ENCODE measurements around the gene CACNG8.

DNA sequence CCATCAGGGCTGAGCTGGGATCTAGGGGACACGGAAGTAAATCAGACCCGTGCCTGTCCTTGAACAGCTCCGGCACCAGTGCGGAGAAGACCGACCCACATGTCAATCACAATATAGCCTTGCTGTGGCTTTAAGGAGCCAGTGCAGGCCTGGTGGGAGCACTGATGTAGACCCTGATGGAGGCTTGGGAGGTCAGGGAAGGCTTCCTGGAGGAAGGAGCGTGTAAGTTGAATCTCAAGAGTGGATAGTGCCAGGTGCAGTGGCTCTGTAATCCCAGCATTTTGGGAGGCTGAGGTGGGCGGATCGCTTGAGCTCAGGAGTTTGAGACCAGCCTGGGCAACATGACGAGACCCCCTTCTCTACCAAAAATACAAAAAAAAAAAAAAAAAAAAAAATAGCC is 10.8 kb upstream of the CACNG8 start:
- TF ChIP-seq, protein P1, sequence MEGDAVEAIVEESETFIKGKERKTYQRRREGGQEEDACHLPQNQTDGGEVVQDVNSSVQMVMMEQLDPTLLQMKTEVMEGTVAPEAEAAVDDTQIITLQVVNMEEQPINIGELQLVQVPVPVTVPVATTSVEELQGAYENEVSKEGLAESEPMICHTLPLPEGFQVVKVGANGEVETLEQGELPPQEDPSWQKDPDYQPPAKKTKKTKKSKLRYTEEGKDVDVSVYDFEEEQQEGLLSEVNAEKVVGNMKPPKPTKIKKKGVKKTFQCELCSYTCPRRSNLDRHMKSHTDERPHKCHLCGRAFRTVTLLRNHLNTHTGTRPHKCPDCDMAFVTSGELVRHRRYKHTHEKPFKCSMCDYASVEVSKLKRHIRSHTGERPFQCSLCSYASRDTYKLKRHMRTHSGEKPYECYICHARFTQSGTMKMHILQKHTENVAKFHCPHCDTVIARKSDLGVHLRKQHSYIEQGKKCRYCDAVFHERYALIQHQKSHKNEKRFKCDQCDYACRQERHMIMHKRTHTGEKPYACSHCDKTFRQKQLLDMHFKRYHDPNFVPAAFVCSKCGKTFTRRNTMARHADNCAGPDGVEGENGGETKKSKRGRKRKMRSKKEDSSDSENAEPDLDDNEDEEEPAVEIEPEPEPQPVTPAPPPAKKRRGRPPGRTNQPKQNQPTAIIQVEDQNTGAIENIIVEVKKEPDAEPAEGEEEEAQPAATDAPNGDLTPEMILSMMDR (IDR thresholded peaks at IDR 0.05): no peak
- no peak for TF ChIP-seq POLR2A (IDR thresholded peaks at IDR 0.05)

Data from thyroid gland (tissue), 4 donors.